ENCODE data around the gene TRIM62. TPM values are rescaled to one million over a fixed set of nuclear protein-coding genes. Genes with fewer than 3 reads are reported as not detected.
"Not testable (repeated sequence)": the region's sequence is repeated elsewhere in the genome, so short reads cannot be mapped to it uniquely, and the experiment has no call there.

Gene TRIM62
- total RNA-seq, 4 donors from 2014 or later: 2.7 to 6.3 (median 3.6) TPM

DNA sequence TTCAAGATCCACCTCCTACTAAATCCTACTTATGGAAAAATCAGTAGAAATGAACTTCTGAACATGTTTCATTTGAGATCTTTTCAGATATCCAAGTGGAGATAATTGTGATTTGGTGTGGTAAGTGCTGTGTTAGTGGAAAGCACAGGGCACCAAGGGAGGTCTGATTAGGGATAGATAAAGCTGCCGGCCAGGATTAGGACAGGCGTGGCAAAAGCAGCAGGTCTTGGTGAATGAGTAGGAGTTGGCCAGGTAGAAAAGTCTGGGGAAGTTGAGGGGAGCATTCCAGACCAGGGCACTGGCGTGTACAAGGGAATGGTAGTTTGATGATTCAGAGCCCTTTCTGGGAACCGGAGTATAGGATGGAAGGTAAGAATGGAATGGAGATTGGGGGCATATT, 53.1 kb downstream of the TRIM62 start:
- ATAC-seq (ENCODE audit: low FRiP score): no peak
- TF ChIP-seq, protein P1, sequence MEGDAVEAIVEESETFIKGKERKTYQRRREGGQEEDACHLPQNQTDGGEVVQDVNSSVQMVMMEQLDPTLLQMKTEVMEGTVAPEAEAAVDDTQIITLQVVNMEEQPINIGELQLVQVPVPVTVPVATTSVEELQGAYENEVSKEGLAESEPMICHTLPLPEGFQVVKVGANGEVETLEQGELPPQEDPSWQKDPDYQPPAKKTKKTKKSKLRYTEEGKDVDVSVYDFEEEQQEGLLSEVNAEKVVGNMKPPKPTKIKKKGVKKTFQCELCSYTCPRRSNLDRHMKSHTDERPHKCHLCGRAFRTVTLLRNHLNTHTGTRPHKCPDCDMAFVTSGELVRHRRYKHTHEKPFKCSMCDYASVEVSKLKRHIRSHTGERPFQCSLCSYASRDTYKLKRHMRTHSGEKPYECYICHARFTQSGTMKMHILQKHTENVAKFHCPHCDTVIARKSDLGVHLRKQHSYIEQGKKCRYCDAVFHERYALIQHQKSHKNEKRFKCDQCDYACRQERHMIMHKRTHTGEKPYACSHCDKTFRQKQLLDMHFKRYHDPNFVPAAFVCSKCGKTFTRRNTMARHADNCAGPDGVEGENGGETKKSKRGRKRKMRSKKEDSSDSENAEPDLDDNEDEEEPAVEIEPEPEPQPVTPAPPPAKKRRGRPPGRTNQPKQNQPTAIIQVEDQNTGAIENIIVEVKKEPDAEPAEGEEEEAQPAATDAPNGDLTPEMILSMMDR (IDR thresholded peaks at IDR 0.05): no peak
- no peak for DNase-seq (ENCODE audit: low spot score)

DNA sequence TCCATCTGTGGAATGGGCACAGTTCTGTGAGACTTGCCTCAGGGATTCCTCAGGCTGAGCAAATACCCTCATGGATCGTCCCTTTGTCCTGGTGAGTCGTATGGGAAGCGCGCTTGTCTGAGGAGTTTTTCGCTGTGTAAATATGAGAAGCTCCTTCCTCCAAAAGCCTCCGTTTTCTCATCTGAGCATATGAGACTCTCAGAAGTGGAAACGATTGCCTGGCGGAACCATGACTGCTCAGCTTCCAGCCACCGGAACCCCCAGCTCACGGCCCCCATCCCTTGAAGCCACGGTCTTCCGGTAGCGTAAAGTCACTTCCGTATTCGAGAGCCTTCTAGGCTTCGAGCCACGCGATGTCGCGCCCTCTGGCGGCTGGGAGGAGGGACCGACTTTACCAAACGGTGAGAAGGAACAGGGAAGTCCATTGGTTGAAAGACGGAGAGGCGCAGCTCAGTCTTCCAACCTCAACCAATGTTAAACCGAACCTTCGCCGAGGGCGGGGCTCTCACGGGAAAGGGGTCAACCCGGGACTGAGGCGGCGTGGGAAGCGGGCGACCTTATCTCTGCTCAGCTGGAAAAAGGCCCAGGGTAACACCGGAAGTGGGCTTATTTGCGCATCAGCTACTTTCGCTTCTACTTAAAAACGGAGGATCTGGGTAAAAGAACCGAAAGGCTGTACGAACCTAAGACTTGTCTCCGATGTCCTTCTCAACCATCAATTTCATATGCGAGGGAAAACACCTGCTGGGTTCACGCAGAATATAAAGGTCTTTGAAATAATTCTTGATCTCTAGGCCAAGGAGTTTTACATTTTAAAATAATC, 54.6 kb downstream of the TRIM62 start:
- ATAC-seq (ENCODE audit: low FRiP score) (peak; percentile 99), DNase-seq (ENCODE audit: low spot score) (peak; percentile 92)
- TF ChIP-seq, protein P1 (IDR thresholded peaks at IDR 0.05): peak in 2 of 3 donors; percentile 40 to 42

DNA sequence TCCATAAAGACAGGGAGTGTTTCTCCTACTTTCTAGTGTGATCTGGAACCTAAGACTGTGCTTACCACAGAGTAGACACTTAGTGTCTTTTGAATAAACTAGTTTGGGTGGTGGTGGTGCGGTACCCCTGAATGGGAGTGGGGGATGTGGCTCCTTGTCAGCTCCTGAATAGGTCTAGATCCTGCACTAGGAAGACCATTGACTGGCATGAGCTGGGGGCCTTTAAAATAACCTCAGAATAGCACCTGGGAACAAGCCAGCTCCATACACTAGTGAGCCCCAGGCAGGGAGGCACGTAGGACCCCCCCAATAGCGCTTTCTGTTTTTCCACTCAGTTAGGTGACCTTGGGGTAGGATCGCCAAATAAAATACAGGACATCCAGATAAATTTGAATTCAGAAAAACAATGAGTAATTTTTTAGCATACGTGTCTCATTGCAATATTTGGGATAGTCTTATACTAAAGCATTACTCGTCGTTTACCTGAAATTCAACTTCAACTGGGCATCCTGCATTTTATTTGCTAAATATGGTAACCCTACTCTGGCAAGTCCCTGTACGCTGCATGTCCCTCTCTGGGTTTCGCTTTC, 55.3 kb downstream of the TRIM62 start:
- DNase-seq (ENCODE audit: low spot score) (no peak), ATAC-seq (ENCODE audit: low FRiP score) (no peak)
- TF ChIP-seq, protein P1 (IDR thresholded peaks at IDR 0.05): no peak

DNA sequence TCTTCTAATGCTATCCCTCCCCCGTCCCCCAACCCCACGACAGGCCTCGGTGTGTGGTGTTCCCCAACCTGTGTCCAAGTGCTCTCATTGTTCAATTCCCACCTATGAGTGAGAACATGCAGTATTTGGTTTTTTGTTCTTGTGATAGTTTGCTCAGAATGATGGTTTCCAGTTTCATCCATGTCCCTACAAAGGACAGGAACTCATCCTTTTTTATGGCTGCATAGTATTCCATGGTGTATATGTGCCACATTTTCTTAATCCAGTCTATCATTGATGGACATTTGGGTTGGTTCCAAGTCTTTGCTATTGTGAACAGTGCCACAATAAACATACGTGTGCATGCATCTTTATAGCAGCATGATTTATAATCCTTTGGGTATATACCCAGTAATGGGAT, 57.2 kb downstream of the TRIM62 start:
- not testable (repeated sequence) for ATAC-seq (ENCODE audit: low FRiP score); DNase-seq (ENCODE audit: low spot score)

DNA sequence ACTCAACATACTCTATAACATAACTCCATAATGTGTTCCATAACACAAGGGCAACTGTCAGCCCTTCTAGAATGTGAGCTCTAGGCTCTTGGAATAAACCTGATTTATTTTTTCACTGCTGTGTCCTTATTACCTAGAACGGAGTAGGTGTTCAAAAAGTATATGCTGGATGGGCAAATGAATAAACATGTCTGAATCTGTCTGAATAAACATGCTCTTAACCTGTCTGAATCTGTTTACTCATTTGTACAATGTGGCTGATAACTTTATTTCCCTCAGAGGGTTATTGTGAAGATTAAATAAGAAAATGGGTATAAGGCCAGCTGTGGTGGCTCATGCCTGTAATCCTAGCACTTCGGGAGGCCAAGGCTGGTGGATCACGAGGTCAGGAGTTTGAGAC, 58.6 kb downstream of the TRIM62 start:
- TF ChIP-seq, protein P1 (IDR thresholded peaks at IDR 0.05): no peak
- DNase-seq (ENCODE audit: low spot score): no peak
- ATAC-seq (ENCODE audit: low FRiP score): no peak

DNA sequence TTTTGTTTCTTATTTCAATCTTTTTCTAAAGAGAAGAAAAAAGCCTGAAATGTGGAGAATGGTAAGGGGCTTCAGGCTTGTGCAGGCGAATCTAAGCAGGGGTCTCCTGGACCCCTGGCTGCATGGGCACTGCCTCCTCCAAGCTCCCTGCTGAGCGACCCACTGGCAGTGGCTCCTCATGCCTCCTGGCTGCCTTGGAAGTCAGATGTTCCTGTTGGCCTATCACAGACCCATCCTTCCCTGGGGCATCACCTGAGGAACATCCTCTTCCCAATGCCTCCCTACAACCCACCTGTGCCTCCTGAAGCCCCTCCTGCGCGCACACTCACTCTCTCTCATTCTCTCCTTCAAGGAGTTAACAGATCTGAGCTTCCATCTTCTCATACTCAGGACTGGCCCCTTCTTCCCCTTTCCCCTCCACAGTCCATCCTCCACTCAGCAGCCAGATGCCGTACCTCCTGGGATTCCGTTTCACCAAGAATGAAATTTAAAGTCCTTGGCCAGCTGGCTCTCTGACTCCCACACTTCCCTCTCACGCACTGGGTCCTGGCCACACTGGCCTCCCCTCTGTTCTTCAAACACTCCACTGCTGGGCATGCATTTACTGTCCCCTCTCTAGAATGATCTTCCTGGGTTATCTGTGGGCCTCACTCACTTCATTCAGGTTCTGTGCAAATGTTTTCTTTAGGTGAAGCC, 59.2 kb downstream of the TRIM62 start:
- TF ChIP-seq, protein P1 (IDR thresholded peaks at IDR 0.05): no peak
- ATAC-seq (ENCODE audit: low FRiP score): no peak

DNA sequence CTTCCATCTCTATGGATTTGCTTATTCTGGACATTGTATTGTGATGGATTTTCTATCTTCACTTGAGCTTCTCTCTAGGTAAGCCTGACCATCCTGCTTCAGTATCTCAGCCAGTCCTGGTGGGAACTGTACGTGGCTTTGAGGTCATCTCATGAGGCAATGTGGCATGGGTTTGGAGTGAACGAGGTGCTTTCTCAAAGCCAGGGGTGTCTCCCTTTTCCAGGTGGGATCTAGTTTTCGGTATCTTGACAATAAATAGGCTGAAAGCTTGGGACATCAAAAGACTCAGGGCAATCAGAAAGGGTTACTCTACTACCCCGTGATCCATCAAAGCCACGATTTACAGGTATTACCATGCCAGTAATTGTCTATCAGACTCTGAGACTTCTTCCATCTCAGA, 60.1 kb downstream of the TRIM62 start:
- TF ChIP-seq, protein P1 (IDR thresholded peaks at IDR 0.05): no peak
- ATAC-seq (ENCODE audit: low FRiP score): no peak
- DNase-seq (ENCODE audit: low spot score): no peak

More for the DNA sequence above, 59.2 kb downstream of the TRIM62 start:
- no peak for DNase-seq (ENCODE audit: low spot score)

Data from omental fat pad (tissue), 4 donors.